Mammary epithelial cell (primary cell): ENCODE data around the gene SPATA6.
"Not testable (repeated sequence)": the region's sequence is repeated elsewhere in the genome, so short reads cannot be mapped to it uniquely, and the experiment has no call there.

ENCODE experiments used
- EZH2 ChIP-seq: IDR thresholded peaks from 2 replicates; pipeline ENCODE4 v1.6.1; 2012; ENCODE audit warnings: low read length, inconsistent platforms, borderline replicate concordance
- TF ChIP-seq, protein P1 (sequence below), 2 donors: IDR thresholded peaks in 1 of 2; conservative IDR thresholded peaks in 1 of 2; 2 replicates each; pipeline ENCODE4 v1.5.1; 2011 to 2012; ENCODE audit warnings: inconsistent platforms in 2 of 2, low read length in 2 of 2, mild to moderate bottlenecking in 2 of 2, control low read depth in 1 of 2, low read depth in 1 of 2; ENCODE audit not compliant: insufficient read depth in 1 of 2; ENCODE audit errors: extremely low read depth in 1 of 2

DNA sequence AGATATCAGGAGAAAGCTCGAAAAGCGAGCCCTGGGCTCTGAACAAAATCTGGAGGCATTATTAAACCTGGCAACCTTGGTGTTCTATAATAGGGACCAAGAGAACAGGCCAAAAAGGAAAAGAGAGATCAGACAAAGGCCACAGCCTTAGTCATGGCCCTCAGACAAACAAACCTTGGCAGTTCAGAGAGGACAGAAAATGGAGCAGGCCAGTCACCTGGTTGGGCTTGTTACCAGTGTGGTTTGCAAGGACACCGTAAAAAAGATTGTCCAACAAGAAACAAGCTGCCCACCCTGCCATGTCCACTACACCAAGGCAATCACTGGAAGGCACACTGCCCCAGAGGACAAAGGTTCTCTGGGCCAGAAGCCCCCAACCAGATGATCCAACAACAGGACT lies 31.2 kb downstream of the SPATA6 start:
- TF ChIP-seq EZH2 = not testable (repeated sequence)
- TF ChIP-seq, protein P1, sequence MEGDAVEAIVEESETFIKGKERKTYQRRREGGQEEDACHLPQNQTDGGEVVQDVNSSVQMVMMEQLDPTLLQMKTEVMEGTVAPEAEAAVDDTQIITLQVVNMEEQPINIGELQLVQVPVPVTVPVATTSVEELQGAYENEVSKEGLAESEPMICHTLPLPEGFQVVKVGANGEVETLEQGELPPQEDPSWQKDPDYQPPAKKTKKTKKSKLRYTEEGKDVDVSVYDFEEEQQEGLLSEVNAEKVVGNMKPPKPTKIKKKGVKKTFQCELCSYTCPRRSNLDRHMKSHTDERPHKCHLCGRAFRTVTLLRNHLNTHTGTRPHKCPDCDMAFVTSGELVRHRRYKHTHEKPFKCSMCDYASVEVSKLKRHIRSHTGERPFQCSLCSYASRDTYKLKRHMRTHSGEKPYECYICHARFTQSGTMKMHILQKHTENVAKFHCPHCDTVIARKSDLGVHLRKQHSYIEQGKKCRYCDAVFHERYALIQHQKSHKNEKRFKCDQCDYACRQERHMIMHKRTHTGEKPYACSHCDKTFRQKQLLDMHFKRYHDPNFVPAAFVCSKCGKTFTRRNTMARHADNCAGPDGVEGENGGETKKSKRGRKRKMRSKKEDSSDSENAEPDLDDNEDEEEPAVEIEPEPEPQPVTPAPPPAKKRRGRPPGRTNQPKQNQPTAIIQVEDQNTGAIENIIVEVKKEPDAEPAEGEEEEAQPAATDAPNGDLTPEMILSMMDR (conservative IDR thresholded peaks at IDR 0.05 in 1 of 2, IDR thresholded peaks at IDR 0.05 in 1 of 2; ENCODE audit: extremely low read depth in 1 of 2, insufficient read depth in 1 of 2, low read depth in 1 of 2, low read length in 2 of 2) = not testable (repeated sequence)
